Spleen (tissue), 11 donors: ENCODE data around the gene POLN. TPM values are rescaled to one million over a fixed set of nuclear protein-coding genes. Genes with fewer than 3 reads are reported as not detected.

Experiments
- DNase-seq: peaks from one replicate; pipeline ENCODE4 v3.0.0-alpha.2; 2020
- H3K27ac ChIP-seq, 8 donors: fragments of 200-600 bp; sonication (generic) in 7 of 8; 1 replicate in 4 of 8; 2 replicates in 4 of 8; pipeline versions ENCODE4 v1.5.0 to v1.8.0; 2016 to 2021; ENCODE audit warnings: inconsistent platforms in 4 of 8, mild to moderate bottlenecking in 4 of 8, moderate library complexity in 1 of 8
- H3K27me3 ChIP-seq, 7 donors: fragments of 200-600 bp; sonication (generic) in 6 of 7; replicated peaks in 1 of 7; 1 replicate in 4 of 7; 2 replicates in 3 of 7; pipeline versions ENCODE4 v1.5.0 to v1.8.0; 2016 to 2021; ENCODE audit warnings: inconsistent platforms in 3 of 7, mild to moderate bottlenecking in 1 of 7
- H3K36me3 ChIP-seq, 6 donors: fragments of 200-600 bp; sonication (generic) in 5 of 6; 1 replicate in 4 of 6; 2 replicates in 2 of 6; pipeline versions ENCODE4 v1.5.0 to v1.8.0; 2016 to 2021; ENCODE audit warnings: inconsistent platforms in 2 of 6
- H3K4me1 ChIP-seq, 6 donors: fragments of 200-600 bp; sonication (generic) in 5 of 6; 1 replicate in 3 of 6; 2 replicates in 3 of 6; pipeline versions ENCODE4 v1.5.0 to v1.8.0; 2016 to 2021; ENCODE audit warnings: inconsistent platforms in 3 of 6
- H3K4me3 ChIP-seq, 8 donors: fragments of 200-600 bp; sonication (generic) in 7 of 8; 1 replicate in 4 of 8; 2 replicates in 4 of 8; pipeline versions ENCODE4 v1.5.0 to v1.8.0; 2016 to 2021; ENCODE audit warnings: inconsistent platforms in 4 of 8, mild to moderate bottlenecking in 4 of 8, moderate library complexity in 2 of 8
- H3K9me3 ChIP-seq, 8 donors: fragments of 200-600 bp; sonication (generic) in 7 of 8; 1 replicate in 4 of 8; 2 replicates in 4 of 8; pipeline versions ENCODE4 v1.5.0 to v1.8.0; 2016 to 2021; ENCODE audit warnings: inconsistent platforms in 4 of 8
- CTCF ChIP-seq, 11 experiments: fragments of 200-600 bp in 7 of 11; fragments of 450-650 bp in 4 of 11; sonication (generic) in 4 of 11; IDR thresholded peaks in 8 of 11; conservative IDR thresholded peaks in 3 of 11; 1 replicate in 7 of 11; 2 replicates in 4 of 11; pipeline versions ENCODE4 v1.4.0 to v1.8.0; 2016 to 2021; ENCODE audit warnings: antibody characterized with exemption in 11 of 11, inconsistent platforms in 4 of 11, mild to moderate bottlenecking in 1 of 11
- POLR2A ChIP-seq, 3 donors: fragments of 450-650 bp; IDR thresholded peaks; one replicate each; pipeline ENCODE4 v1.5.1; 2017; ENCODE audit warnings: antibody characterized with exemption in 3 of 3, mild to moderate bottlenecking in 1 of 3
- POLR2AphosphoS5 ChIP-seq, 3 donors: sonication (generic); formaldehyde crosslinking; IDR thresholded peaks; one replicate each; pipeline ENCODE4 v1.5.1; 2017; ENCODE audit warnings: antibody characterized with exemption in 3 of 3
- WGBS, 5 donors: extraction: QIAGEN DNeasy Blood & Tissue Kit in 3 of 5; methylation state at CpG; one replicate each; pipeline versions ENCODE4 v1.1.5 to v1.1.7; 2013 to 2018; 5-methylcytosine and 5-hydroxymethylcytosine counted together
- intact Hi-C: fragments of 100-400 bp; cut with DNase I; formaldehyde crosslinking; loops from one replicate; pipeline ENCODE4 v1.15.0; 2023; ENCODE audit warnings: low total_unique reads
- polyA plus RNA-seq, 3 donors: library from polyadenylated mRNA; stranded (reverse); fragments of 200-250 nt; gene quantifications; one replicate each; pipeline ENCODE4 v1.2.1, GENCODE V29; 2013
- total RNA-seq, 7 donors: library from RNA; depleted of rRNA in 3 of 7; stranded (reverse); fragments of >200 nt in 3 of 7; fragmentation: NEBNext Ultra II Directional in 4 of 7; extraction: Animal tissue kit (Norgen Biotek cat#: 25700) in 4 of 7; gene quantifications; one replicate each; pipeline versions ENCODE4 v1.1.0 to v1.2.1, GENCODE V29; 2016 to 2021
- donor health status: healthy with polysubstance abuse.
- donor health status: DM: no; HTN: no; CAD: no; lungs with moderate emphysema.
- donor health status: DM: no; HTN: no; CAD: no.
- donor health status: Bipolar disorder and iron deficiency.
- donor health status: healthy.
- donor health status: DM: no; HTN: no; CAD: no.
- donor health status: DM: yes; HTN: yes; CAD: no.

POLN gene
- total and polyA plus RNA-seq, 10 donors, result 1.2 to 3.5 (median 2.5) TPM

GRCh38 chr4:2286904-2287593 is 45.1 kb upstream of the POLN start:
- no peak overlapping the region for H3K4me3 ChIP-seq
- WGBS, 5 donors, result 80 to 86% (median 83%) methylated on average over 19 of the region's 19 CpGs
- intact Hi-C loops, result no loop called here
- H3K9me3 ChIP-seq, result no peaks in the 10 kb centered on the region
- H3K27me3 ChIP-seq, result no peaks in the 10 kb centered on the region
- DNase-seq, result peak; percentile 60
- H3K4me1 ChIP-seq, result peaks cover 13 to 36% (median 30%) of the 10 kb centered on the region in 6 donors
- H3K36me3 ChIP-seq, result peaks cover 0 to 3% (median 0%) of the 10 kb centered on the region in 6 donors
- no peak overlapping the region for H3K27ac ChIP-seq
- TF ChIP-seq POLR2AphosphoS5 (IDR thresholded peaks at IDR 0.05) (no peak), CTCF (IDR thresholded peaks at IDR 0.05 in 8 of 11, conservative IDR thresholded peaks at IDR 0.05 in 3 of 11) (no peak)

GRCh38 chr4:2285613-2286381 is 43.9 kb upstream of the POLN start:
- no peaks in the 10 kb centered on the region for H3K27me3 ChIP-seq
- no peak overlapping the region for H3K27ac ChIP-seq
- H3K4me3 ChIP-seq, result no peak overlapping the region
- TF ChIP-seq CTCF (IDR thresholded peaks at IDR 0.05 in 8 of 11, conservative IDR thresholded peaks at IDR 0.05 in 3 of 11) (no peak), POLR2A (IDR thresholded peaks at IDR 0.05) (no peak), POLR2AphosphoS5 (IDR thresholded peaks at IDR 0.05) (no peak)
- intact Hi-C loops, result no loop called here
- 79 to 87% (median 87%) methylated on average over 19 to 27 of the region's 27 CpGs for WGBS, 5 donors
- peaks cover 0 to 3% (median 0%) of the 10 kb centered on the region in 6 donors for H3K36me3 ChIP-seq
- peaks cover 13 to 38% (median 30%) of the 10 kb centered on the region in 6 donors for H3K4me1 ChIP-seq
- peak; percentile 68 for DNase-seq
- no peaks in the 10 kb centered on the region for H3K9me3 ChIP-seq

GRCh38 chr4:2284934-2285612 is 43.2 kb upstream of the POLN start:
- H3K27ac ChIP-seq, result no peak overlapping the region
- no peaks in the 10 kb centered on the region for H3K27me3 ChIP-seq
- peaks cover 6 to 34% (median 23%) of the 10 kb centered on the region in 6 donors for H3K4me1 ChIP-seq
- DNase-seq, result no peak
- intact Hi-C loops, result no loop called here
- H3K4me3 ChIP-seq, result no peak overlapping the region
- peaks cover 0 to 2% (median 0%) of the 10 kb centered on the region in 6 donors for H3K36me3 ChIP-seq
- TF ChIP-seq CTCF (IDR thresholded peaks at IDR 0.05 in 8 of 11, conservative IDR thresholded peaks at IDR 0.05 in 3 of 11), result no peak
- no peak for TF ChIP-seq POLR2A (IDR thresholded peaks at IDR 0.05)
- no peak for TF ChIP-seq POLR2AphosphoS5 (IDR thresholded peaks at IDR 0.05)
- 72 to 81% (median 79%) methylated on average over 15 of the region's 15 CpGs for WGBS, 5 donors
- no peaks in the 10 kb centered on the region for H3K9me3 ChIP-seq
